DOHH2 (cell line): ENCODE measurements around the gene PYGM.

Experiments
- H3F3A ChIP-seq: fragments of 200-600 bp; sonication (generic), shearing (Covaris generic); 2 replicates; pipeline ENCODE4 v1.6.0; 2016; ENCODE audit warnings: antibody characterized with exemption, mild to moderate bottlenecking; ENCODE audit not compliant: control insufficient read depth, insufficient read depth
- H3K27ac ChIP-seq: fragments of 200-600 bp; sonication (generic); 2 replicates; pipeline ENCODE4 v1.5.1; 2014; ENCODE audit warnings: low read depth, mild to moderate bottlenecking, low read length, moderate library complexity
- H3K27me3 ChIP-seq: fragments of 200-600 bp; sonication (generic); 2 replicates; pipeline ENCODE4 v1.6.1; 2014; ENCODE audit warnings: mild to moderate bottlenecking, low read length, mixed read lengths; ENCODE audit not compliant: control insufficient read depth
- H3K36me3 ChIP-seq: fragments of 200-600 bp; sonication (generic); 2 replicates; pipeline ENCODE4 v1.6.1; 2014; ENCODE audit warnings: mild to moderate bottlenecking, low read length, moderate library complexity, mixed read lengths; ENCODE audit not compliant: control insufficient read depth
- H3K4me1 ChIP-seq: fragments of 200-600 bp; sonication (generic); 2 replicates; pipeline ENCODE4 v1.6.1; 2014; ENCODE audit warnings: mild to moderate bottlenecking, low read length, mixed read lengths; ENCODE audit not compliant: control insufficient read depth
- H3K4me2 ChIP-seq: fragments of 200-600 bp; sonication (generic); 2 replicates; pipeline ENCODE4 v1.6.0; 2014; ENCODE audit warnings: mild to moderate bottlenecking, low read length, moderate library complexity
- H3K4me3 ChIP-seq: fragments of 200-600 bp; sonication (generic); 2 replicates; pipeline ENCODE4 v1.5.1; 2014; ENCODE audit warnings: mild to moderate bottlenecking, low read length, mixed read lengths
- H3K79me2 ChIP-seq: fragments of 200-600 bp; sonication (generic); 2 replicates; pipeline ENCODE4 v1.6.1; 2014; ENCODE audit warnings: mild to moderate bottlenecking, low read length, mixed read lengths; ENCODE audit not compliant: control insufficient read depth
- H3K9me2 ChIP-seq: fragments of 200-600 bp; sonication (generic); replicated peaks from 2 replicates; pipeline ENCODE4 v1.6.1; 2014; ENCODE audit warnings: mild to moderate bottlenecking, low read length, mixed read lengths; ENCODE audit not compliant: control insufficient read depth
- H3K9me3 ChIP-seq: fragments of 200-600 bp; sonication (generic); 2 replicates; pipeline ENCODE4 v1.6.1; 2014; ENCODE audit warnings: antibody characterized with exemption, low read length, mixed read lengths; ENCODE audit not compliant: control insufficient read depth, insufficient read depth
- H4K20me1 ChIP-seq: fragments of 200-600 bp; sonication (generic); 2 replicates; pipeline ENCODE4 v1.6.0; 2014; ENCODE audit warnings: low read depth, mild to moderate bottlenecking, antibody characterized with exemption, low read length, moderate library complexity; ENCODE audit not compliant: control insufficient read depth, insufficient read depth
- CTCF ChIP-seq: fragments of 200-600 bp; sonication (generic); IDR thresholded peaks from one replicate; pipeline ENCODE4 v1.5.1; 2014; ENCODE audit warnings: antibody characterized with exemption, mild to moderate bottlenecking, low read depth, low read length; ENCODE audit not compliant: poor library complexity, severe bottlenecking
- EZH2phosphoT487 ChIP-seq: fragments of 200-600 bp; sonication (generic); IDR thresholded peaks from 2 replicates; pipeline ENCODE4 v1.6.1; 2017; ENCODE audit warnings: borderline replicate concordance, mild to moderate bottlenecking, antibody characterized with exemption, low read length, moderate library complexity, mixed read lengths

The PYGM gene

GRCh38 chr11:64786308-64786707 lies 26.5 kb upstream of the PYGM start:
- no peak overlapping the region for H3K4me3 ChIP-seq
- TF ChIP-seq CTCF = no peak
- no peak for TF ChIP-seq EZH2phosphoT487
- no peak overlapping the region for H3K27ac ChIP-seq
- H3F3A ChIP-seq = peaks cover 16% of the 10 kb centered on the region
- no peak overlapping the region for H3K4me2 ChIP-seq
- H4K20me1 ChIP-seq = no peaks in the 10 kb centered on the region
- H3K36me3 ChIP-seq = peaks cover 34% of the 10 kb centered on the region
- peaks cover 22% of the 10 kb centered on the region for H3K4me1 ChIP-seq
- no peaks in the 10 kb centered on the region for H3K27me3 ChIP-seq
- H3K79me2 ChIP-seq = no peaks in the 10 kb centered on the region
- H3K9me3 ChIP-seq = no peaks in the 10 kb centered on the region
- H3K9me2 ChIP-seq = no peaks in the 10 kb centered on the region

- H3F3A ChIP-seq = peaks cover 24% of the 10 kb centered on the region
- no peaks in the 10 kb centered on the region for H3K9me3 ChIP-seq
- H3K36me3 ChIP-seq = peaks cover 43% of the 10 kb centered on the region
- H4K20me1 ChIP-seq = no peaks in the 10 kb centered on the region
- H3K4me2 ChIP-seq = no peak overlapping the region
- TF ChIP-seq CTCF (no peak), EZH2phosphoT487 (no peak)
- H3K4me3 ChIP-seq = no peak overlapping the region
- H3K79me2 ChIP-seq = peaks cover 5% of the 10 kb centered on the region
- no peak overlapping the region for H3K27ac ChIP-seq
- H3K27me3 ChIP-seq = no peaks in the 10 kb centered on the region
- H3K9me2 ChIP-seq = no peaks in the 10 kb centered on the region
- peaks cover 29% of the 10 kb centered on the region for H3K4me1 ChIP-seq
These were observed 25.2 kb upstream of the PYGM start for GRCh38 chr11:64784813-64785581.

- Histone ChIP-seq H3K36me3 (peaks cover 54% of the 10 kb centered on the region), H4K20me1 (peaks cover 32% of the 10 kb centered on the region), H3K9me2 (no peaks in the 10 kb centered on the region), H3K4me2 (peak within 1 kb of the TSS; percentile 85), H3K27ac (peak within 1 kb of the TSS; percentile 92), H3K9me3 (no peaks in the 10 kb centered on the region), H3K79me2 (peaks cover 55% of the 10 kb centered on the region), H3K4me3 (peak within 1 kb of the TSS; percentile 96), H3K27me3 (no peaks in the 10 kb centered on the region), H3F3A (peaks cover 52% of the 10 kb centered on the region), H3K4me1 (peaks cover 69% of the 10 kb centered on the region)
- TF ChIP-seq CTCF (no peak), EZH2phosphoT487 (no peak)
These were observed 18.9 kb upstream of the PYGM start, which contains the start of gene SF1 for GRCh38 chr11:64778473-64779298. TSS of gene SF1 (minus strand) at chr11:64778542. CDS start at chr11:64778392, 150 bp downstream.
